Activated T-helper 1 cell treated with anti-CD3 and anti-CD28 coated beads, Interleukin-12 subunit alpha, Interleukin-12 subunit beta, Interleukin-2, Interleukin-4 antibody, amounts not matched to agents 30 ng/mL and 10 ng/mL and 1 ng/mL, durations not matched to agents 14 hours and 24 hours and 36 hours (primary cell): Measurements from ENCODE around the gene GKN1. TPM values are rescaled to one million over a fixed set of nuclear protein-coding genes. Genes with fewer than 3 reads are reported as not detected.

ENCODE experiments used
- total RNA-seq: library from RNA; stranded (reverse); gene quantifications from 2 replicates; pipeline ENCODE4 v1.2.3, GENCODE V29; 2022

Gene GKN1
- total RNA-seq, 1 donor from 2014 or later = not detected

Other genes with a start within 250 kb of the GKN1 start
- gene ARHGAP25, start 239.8 kb upstream of the GKN1 start, total RNA-seq = 71.6 and 74.2 TPM in 2 replicates
- gene BMP10, start 103.2 kb upstream of the GKN1 start, total RNA-seq = not detected in 2 replicates
- gene GKN2, start 21.7 kb upstream of the GKN1 start, total RNA-seq = not detected in 2 replicates
- gene ANTXR1, start 38.5 kb downstream of the GKN1 start, total RNA-seq = not detected in 2 replicates